Measurements from ENCODE around the gene PPP2R5E.

The PPP2R5E gene

DNA sequence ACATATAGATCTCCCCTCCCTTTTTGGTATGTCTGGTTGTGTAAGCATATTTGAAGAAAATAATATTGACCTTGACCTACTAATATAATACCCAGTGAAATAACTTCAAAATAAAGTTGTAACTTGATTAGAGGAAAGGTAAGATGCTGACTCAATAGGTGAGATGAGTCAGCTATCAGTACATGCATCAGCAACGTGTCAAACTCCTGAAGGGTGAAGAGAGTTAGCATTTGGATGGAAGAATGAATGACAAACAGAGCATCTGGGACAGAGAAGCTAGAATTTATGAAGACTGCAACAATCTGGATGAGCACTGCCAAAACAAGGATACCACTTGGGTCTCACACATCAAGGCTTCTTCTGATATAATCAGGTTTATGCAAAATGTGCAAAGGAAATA lies 74.9 kb downstream of the PPP2R5E start:
- H3K4me1 ChIP-seq (ENCODE audit: control insufficient read depth, insufficient read depth, low read length), result peaks cover 18% of the 10 kb centered on the region
- no peaks in the 10 kb centered on the region for H3K27me3 ChIP-seq (ENCODE audit: control insufficient read depth, insufficient read depth, low read length)
- H3K9ac ChIP-seq (ENCODE audit: low read depth, low read length), result no peak overlapping the region
- H3K36me3 ChIP-seq (ENCODE audit: insufficient read depth, low read length), result no peaks in the 10 kb centered on the region
- no peaks in the 10 kb centered on the region for H3K9me3 ChIP-seq (replicated peaks; ENCODE audit: low read length)
- no peak overlapping the region for H3K4me2 ChIP-seq (ENCODE audit: low read length)
- H3K4me3 ChIP-seq (ENCODE audit: low read length), result no peak overlapping the region

DNA sequence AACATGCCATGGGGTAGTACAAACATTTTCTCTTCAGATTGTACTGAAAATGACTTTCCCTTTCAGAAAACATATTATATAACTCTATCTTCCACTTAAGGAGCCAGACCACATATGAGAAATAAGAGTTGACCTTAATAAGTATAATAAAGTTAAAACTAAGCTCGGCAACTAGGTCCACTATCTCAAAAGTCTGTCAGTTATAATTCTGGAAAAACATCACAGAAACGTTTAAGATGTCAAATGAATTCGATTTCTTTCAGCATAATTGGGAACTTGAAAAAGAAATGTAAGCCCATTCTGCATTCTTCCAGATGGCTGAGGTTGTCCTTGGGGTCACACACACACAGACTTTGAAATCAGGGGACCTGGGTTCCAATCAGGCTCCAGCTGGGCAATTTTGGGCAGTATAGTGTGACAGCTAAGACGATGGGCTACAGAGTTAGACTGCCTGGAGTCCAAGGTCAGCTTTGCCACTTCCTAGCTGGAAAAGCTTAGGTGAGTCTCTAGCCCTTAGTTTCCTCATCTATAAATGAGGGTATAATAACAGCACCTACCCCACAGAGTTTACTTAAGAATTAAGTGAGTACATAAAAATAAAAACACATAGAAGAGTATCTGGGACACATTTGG lies 75.6 kb downstream of the PPP2R5E start:
- Histone ChIP-seq H3K4me3 (ENCODE audit: low read length) (no peak overlapping the region), H3K9ac (ENCODE audit: low read depth, low read length) (no peak overlapping the region), H3K9me3 (replicated peaks; ENCODE audit: low read length) (no peaks in the 10 kb centered on the region), H3K27me3 (ENCODE audit: control insufficient read depth, insufficient read depth, low read length) (no peaks in the 10 kb centered on the region), H3K4me2 (ENCODE audit: low read length) (no peak overlapping the region), H3K4me1 (ENCODE audit: control insufficient read depth, insufficient read depth, low read length) (peaks cover 18% of the 10 kb centered on the region), H3K36me3 (ENCODE audit: insufficient read depth, low read length) (no peaks in the 10 kb centered on the region)

DNA sequence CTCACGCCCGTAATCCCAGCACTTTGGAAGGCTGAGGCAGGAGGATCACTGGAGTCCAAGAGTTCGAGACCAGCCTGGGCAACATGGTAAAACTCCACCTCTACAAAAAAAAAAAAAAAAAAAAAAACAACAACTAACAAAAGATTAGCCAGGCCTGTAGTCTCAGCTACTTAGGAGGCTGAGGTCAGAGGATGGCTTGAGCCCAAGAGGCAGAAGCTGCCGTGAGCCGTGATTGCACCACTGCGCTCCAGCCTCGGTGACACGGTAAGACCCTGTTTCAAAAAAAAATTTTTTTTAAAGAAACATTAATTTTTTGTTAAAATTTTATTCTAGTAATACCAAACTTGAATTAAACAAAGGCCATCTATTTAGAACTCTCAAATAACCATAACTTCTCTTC lies 77.8 kb downstream of the PPP2R5E start:
- Histone ChIP-seq H3K27me3 (ENCODE audit: control insufficient read depth, insufficient read depth, low read length) (no peaks in the 10 kb centered on the region), H3K36me3 (ENCODE audit: insufficient read depth, low read length) (no peaks in the 10 kb centered on the region), H3K4me2 (ENCODE audit: low read length) (no peak overlapping the region), H3K9me3 (replicated peaks; ENCODE audit: low read length) (no peaks in the 10 kb centered on the region), H3K4me1 (ENCODE audit: control insufficient read depth, insufficient read depth, low read length) (peaks cover 3% of the 10 kb centered on the region), H3K9ac (ENCODE audit: low read depth, low read length) (no peak overlapping the region), H3K4me3 (ENCODE audit: low read length) (no peak overlapping the region)

DNA sequence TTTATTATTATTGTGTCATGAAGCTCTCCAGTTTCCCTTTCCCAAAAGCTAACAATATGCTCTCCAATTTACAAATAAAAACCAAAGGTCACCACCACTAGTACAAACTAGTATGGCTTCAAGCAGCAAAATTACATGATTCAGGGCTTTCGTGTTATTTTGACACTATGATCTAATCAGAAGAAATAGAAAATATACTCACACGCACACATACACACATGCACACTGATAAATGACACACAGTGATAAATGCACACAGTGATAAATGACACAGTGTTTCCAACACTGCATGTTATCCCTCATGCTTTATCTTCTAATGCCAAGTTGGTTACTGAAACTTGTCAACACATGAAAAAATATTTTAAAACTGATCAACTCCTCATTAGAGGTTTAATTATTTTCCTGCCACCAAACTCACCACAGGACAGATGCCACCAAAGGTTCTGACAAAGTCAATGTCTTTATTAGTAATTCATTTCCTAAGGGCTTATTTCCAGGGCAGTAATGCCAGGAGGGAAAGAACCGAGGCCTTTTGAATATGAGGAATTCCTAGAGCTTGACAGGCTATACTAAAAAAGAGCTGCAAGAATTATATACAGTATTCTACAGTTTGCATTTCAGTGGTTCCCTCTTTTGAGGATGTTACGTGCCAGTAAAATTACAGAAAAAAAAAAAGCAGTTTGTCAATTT lies 82.4 kb downstream of the PPP2R5E start:
- H3K9ac ChIP-seq (ENCODE audit: low read depth, low read length), result no peak overlapping the region
- H3K4me1 ChIP-seq (ENCODE audit: control insufficient read depth, insufficient read depth, low read length), result no peaks in the 10 kb centered on the region
- no peak overlapping the region for H3K4me3 ChIP-seq (ENCODE audit: low read length)
- no peaks in the 10 kb centered on the region for H3K9me3 ChIP-seq (replicated peaks; ENCODE audit: low read length)
- H3K27me3 ChIP-seq (ENCODE audit: control insufficient read depth, insufficient read depth, low read length), result no peaks in the 10 kb centered on the region
- H3K36me3 ChIP-seq (ENCODE audit: insufficient read depth, low read length), result no peaks in the 10 kb centered on the region
- no peak overlapping the region for H3K4me2 ChIP-seq (ENCODE audit: low read length)

DNA sequence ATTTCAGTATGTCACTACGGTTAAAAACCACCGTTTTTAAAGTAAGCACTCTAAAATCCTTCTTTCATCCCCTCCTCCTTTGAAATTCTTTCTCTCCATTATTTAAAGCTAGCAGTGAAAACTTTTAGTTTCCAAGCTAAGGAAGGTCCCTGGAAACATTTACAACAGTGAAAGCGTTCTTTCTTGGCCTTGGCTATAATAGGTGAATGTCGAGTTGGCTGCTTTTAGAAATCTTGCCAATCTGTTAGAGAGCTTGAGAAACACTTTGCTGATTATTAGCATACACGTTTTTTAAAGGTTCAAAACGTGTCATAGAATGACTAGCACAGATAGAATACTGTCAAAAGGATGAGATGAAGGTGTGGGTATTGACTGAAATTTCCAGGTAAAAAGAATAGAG lies 83.4 kb downstream of the PPP2R5E start:
- H3K9ac ChIP-seq (ENCODE audit: low read depth, low read length), result no peak overlapping the region
- H3K9me3 ChIP-seq (replicated peaks; ENCODE audit: low read length), result no peaks in the 10 kb centered on the region
- no peak overlapping the region for H3K4me2 ChIP-seq (ENCODE audit: low read length)
- H3K4me1 ChIP-seq (ENCODE audit: control insufficient read depth, insufficient read depth, low read length), result peaks cover 4% of the 10 kb centered on the region
- H3K4me3 ChIP-seq (ENCODE audit: low read length), result no peak overlapping the region
- no peaks in the 10 kb centered on the region for H3K36me3 ChIP-seq (ENCODE audit: insufficient read depth, low read length)
- no peaks in the 10 kb centered on the region for H3K27me3 ChIP-seq (ENCODE audit: control insufficient read depth, insufficient read depth, low read length)

DNA sequence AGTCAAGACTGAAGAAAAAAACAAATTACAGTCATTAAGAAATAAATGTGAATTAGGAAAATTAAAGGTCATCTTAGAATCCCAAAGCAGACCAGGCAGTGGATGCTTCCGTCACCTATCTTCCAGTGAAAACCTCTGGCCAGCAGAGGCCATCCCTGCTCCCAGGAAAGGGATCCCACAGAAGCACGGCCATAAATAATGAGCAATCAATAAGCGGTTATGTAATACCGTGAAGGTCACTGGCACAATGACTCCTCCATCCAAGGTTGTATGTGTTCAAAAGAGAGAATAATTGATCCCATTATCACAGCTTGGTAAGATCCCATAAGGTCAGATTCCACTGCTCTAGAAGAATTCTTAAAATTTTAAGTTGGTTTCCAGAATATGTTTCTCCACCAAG lies 85.7 kb downstream of the PPP2R5E start:
- H3K4me3 ChIP-seq (ENCODE audit: low read length), result no peak overlapping the region
- H3K9ac ChIP-seq (ENCODE audit: low read depth, low read length), result no peak overlapping the region
- H3K4me1 ChIP-seq (ENCODE audit: control insufficient read depth, insufficient read depth, low read length), result peaks cover 6% of the 10 kb centered on the region
- H3K4me2 ChIP-seq (ENCODE audit: low read length), result no peak overlapping the region
- H3K36me3 ChIP-seq (ENCODE audit: insufficient read depth, low read length), result no peaks in the 10 kb centered on the region
- H3K27me3 ChIP-seq (ENCODE audit: control insufficient read depth, insufficient read depth, low read length), result no peaks in the 10 kb centered on the region
- H3K9me3 ChIP-seq (replicated peaks; ENCODE audit: low read length), result no peaks in the 10 kb centered on the region

DNA sequence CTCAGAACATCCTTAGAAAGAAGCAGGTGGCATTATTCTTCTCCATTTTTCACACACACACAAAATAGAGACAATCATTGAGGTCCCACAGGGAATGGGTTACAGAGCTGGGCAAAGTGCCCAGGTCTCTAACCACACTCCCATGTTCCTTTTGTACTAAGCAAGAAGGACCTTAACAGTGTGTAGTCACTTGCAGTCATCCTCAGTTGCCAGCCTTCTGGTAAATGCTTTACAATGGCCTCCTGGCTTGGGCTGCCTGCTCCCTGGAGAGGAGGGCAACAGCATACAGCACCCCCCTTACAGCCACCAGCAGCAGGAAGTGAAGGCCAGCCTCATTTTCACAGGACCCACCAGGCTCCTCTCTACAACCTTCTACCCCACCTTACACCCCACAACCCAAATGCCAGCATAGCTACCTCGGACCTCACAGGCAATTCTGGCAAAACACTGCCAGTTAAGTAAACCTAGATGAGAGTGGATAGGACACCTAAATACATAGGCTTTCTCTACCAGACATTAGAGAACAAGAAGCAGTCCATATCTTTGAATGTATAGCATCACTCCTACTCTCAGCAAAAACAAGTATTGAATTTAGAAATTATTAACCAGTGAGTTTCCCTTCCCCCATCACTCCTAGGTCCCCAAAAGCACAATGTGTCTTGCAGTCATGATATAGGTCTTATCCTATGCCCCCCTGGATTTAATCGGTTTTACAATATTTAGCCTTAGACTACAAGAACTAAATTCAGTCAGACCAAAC lies 88.1 kb downstream of the PPP2R5E start:
- Histone ChIP-seq H3K36me3 (ENCODE audit: insufficient read depth, low read length) (peaks cover 5% of the 10 kb centered on the region), H3K4me2 (ENCODE audit: low read length) (no peak overlapping the region), H3K9ac (ENCODE audit: low read depth, low read length) (no peak overlapping the region), H3K4me1 (ENCODE audit: control insufficient read depth, insufficient read depth, low read length) (peaks cover 6% of the 10 kb centered on the region), H3K4me3 (ENCODE audit: low read length) (no peak overlapping the region), H3K27me3 (ENCODE audit: control insufficient read depth, insufficient read depth, low read length) (no peaks in the 10 kb centered on the region), H3K9me3 (replicated peaks; ENCODE audit: low read length) (no peaks in the 10 kb centered on the region)

DNA sequence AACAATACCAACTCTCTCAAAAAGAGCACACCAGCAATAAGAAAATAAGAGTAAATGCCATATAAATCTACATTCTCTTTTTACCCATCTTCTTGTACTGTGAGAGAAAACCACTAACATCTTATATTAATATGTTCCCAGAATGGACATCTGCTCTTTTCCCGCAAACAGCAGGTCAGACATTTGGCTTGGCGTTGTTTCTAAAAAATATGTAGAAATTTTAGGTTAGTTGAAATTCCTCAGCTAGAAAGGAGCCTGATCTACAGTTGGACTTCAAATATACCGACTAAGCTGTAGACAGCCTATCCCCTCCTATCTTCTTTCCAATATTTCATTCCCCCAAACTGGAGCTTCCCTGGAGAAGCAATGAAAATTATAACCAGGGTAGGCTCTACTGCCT lies 88.7 kb downstream of the PPP2R5E start:
- Histone ChIP-seq H3K9me3 (replicated peaks; ENCODE audit: low read length) (no peaks in the 10 kb centered on the region), H3K4me2 (ENCODE audit: low read length) (no peak overlapping the region), H3K36me3 (ENCODE audit: insufficient read depth, low read length) (peaks cover 5% of the 10 kb centered on the region), H3K9ac (ENCODE audit: low read depth, low read length) (no peak overlapping the region), H3K27me3 (ENCODE audit: control insufficient read depth, insufficient read depth, low read length) (no peaks in the 10 kb centered on the region), H3K4me1 (ENCODE audit: control insufficient read depth, insufficient read depth, low read length) (peaks cover 6% of the 10 kb centered on the region), H3K4me3 (ENCODE audit: low read length) (no peak overlapping the region)

DNA sequence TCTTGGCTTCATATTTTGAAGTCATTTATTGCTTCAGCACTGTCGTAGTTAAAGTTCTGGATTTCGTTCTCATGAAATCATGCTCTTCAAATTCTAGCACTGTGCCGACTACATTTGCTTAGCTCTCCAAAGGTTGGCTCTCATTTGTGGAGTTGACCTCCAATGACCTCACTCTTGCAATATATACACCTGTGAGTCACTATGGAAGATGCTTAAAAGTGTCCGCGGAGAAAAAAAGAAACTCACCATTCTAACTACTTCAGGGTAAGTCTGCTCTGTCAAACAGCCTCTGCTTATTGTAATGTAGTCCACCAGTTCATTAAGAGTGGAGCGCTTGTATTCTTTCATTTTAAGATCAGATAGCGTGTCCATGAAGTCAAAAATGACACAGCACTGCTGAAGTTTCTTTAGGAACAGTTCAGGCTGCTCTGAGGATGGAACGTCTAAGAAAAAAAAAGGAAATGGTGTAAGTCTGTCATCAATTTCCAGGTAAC lies 89.7 kb downstream of the PPP2R5E start:
- H3K27me3 ChIP-seq (ENCODE audit: control insufficient read depth, insufficient read depth, low read length), result no peaks in the 10 kb centered on the region
- H3K9me3 ChIP-seq (replicated peaks; ENCODE audit: low read length), result no peaks in the 10 kb centered on the region
- no peak overlapping the region for H3K4me3 ChIP-seq (ENCODE audit: low read length)
- no peak overlapping the region for H3K9ac ChIP-seq (ENCODE audit: low read depth, low read length)
- H3K36me3 ChIP-seq (ENCODE audit: insufficient read depth, low read length), result peaks cover 5% of the 10 kb centered on the region
- H3K4me2 ChIP-seq (ENCODE audit: low read length), result no peak overlapping the region
- peaks cover 6% of the 10 kb centered on the region for H3K4me1 ChIP-seq (ENCODE audit: control insufficient read depth, insufficient read depth, low read length)

DNA sequence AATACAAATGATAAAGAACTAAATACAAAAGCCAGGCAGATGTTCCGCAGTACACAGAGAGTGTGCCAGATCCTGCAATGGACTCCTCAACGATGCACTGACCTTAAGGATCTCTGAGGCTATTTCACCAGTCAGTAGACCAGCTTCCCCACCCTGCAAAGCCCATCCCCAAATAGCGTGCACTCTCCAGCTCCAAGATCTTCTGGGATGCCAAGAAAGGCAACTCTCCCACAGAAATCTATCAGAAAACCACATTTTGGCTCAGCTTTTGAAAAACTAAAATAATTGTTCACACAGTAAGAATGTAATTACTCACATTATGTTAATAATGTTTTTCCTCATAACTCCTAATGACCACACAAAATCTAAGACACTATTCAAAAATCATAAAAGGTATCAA lies 90.4 kb downstream of the PPP2R5E start:
- no peak overlapping the region for H3K9ac ChIP-seq (ENCODE audit: low read depth, low read length)
- peaks cover 6% of the 10 kb centered on the region for H3K4me1 ChIP-seq (ENCODE audit: control insufficient read depth, insufficient read depth, low read length)
- no peak overlapping the region for H3K4me2 ChIP-seq (ENCODE audit: low read length)

DNA sequence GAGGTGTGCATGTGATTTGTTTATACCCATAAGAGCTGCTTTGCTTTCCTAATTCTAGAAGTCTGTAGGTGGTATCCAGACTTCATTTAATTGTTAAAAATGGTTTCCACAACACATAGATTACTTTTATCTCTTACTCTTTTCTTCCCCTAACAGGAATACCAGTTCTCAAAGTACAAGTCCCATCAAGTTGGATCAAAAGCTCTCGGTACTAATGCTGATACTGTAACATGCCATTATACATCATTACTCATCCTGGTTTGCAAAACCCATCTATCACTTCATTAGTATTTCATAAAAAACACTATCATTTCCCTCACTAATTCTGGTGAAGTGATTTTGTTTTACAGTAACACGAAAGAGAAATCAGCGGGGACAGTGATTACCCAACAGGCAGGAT lies 94.3 kb downstream of the PPP2R5E start:
- Histone ChIP-seq H3K4me3 (ENCODE audit: low read length) (no peak overlapping the region), H3K36me3 (ENCODE audit: insufficient read depth, low read length) (peaks cover 5% of the 10 kb centered on the region), H3K4me2 (ENCODE audit: low read length) (no peak overlapping the region), H3K27me3 (ENCODE audit: control insufficient read depth, insufficient read depth, low read length) (no peaks in the 10 kb centered on the region), H3K9ac (ENCODE audit: low read depth, low read length) (no peak overlapping the region), H3K9me3 (replicated peaks; ENCODE audit: low read length) (no peaks in the 10 kb centered on the region), H3K4me1 (ENCODE audit: control insufficient read depth, insufficient read depth, low read length) (no peaks in the 10 kb centered on the region)

More for the DNA sequence above, 90.4 kb downstream of the PPP2R5E start:
- Histone ChIP-seq H3K9me3 (replicated peaks; ENCODE audit: low read length) (no peaks in the 10 kb centered on the region), H3K4me3 (ENCODE audit: low read length) (no peak overlapping the region), H3K36me3 (ENCODE audit: insufficient read depth, low read length) (peaks cover 5% of the 10 kb centered on the region), H3K27me3 (ENCODE audit: control insufficient read depth, insufficient read depth, low read length) (no peaks in the 10 kb centered on the region)

All from skeletal muscle satellite cell (primary cell).